CD14-positive monocyte (primary cell): ENCODE measurements around the gene QKI. TPM values are rescaled to one million over a fixed set of nuclear protein-coding genes. Genes with fewer than 3 reads are reported as not detected.

Source experiments
- DNase-seq, 3 donors: peaks; one replicate each; pipeline ENCODE4 v3.0.0-alpha.2; 2011 to 2022
- H2AFZ ChIP-seq: 2 replicates; pipeline ENCODE4 v1.6.0; 2012; ENCODE audit warnings: mild to moderate bottlenecking, low read depth, low read length, inconsistent platforms; ENCODE audit not compliant: insufficient read depth, poor library complexity, severe bottlenecking
- H3K27ac ChIP-seq, 2 donors: 1 replicate in 1 of 2; 2 replicates in 1 of 2; pipeline ENCODE4 v1.5.1; 2012 to 2013; ENCODE audit warnings: low read length in 2 of 2, control low read depth in 1 of 2, inconsistent platforms in 1 of 2, low read depth in 1 of 2, mild to moderate bottlenecking in 1 of 2
- H3K27me3 ChIP-seq, 2 donors: one replicate each; pipeline versions ENCODE4 v1.6.0 to v1.6.1; 2011 to 2013; ENCODE audit warnings: low read length in 2 of 2; ENCODE audit not compliant: control insufficient read depth in 2 of 2, insufficient read depth in 2 of 2
- H3K36me3 ChIP-seq, 2 donors: replicated peaks in 1 of 2; 1 replicate in 1 of 2; 2 replicates in 1 of 2; pipeline versions ENCODE4 v1.5.1 to v1.6.1; 2012 to 2013; ENCODE audit warnings: low read length in 2 of 2, control low read depth in 1 of 2, inconsistent platforms in 1 of 2, mild to moderate bottlenecking in 1 of 2; ENCODE audit not compliant: insufficient read depth in 2 of 2, control insufficient read depth in 1 of 2
- H3K4me1 ChIP-seq, 2 donors: 1 replicate in 1 of 2; 2 replicates in 1 of 2; pipeline versions ENCODE4 v1.5.1 to v1.6.1; 2012 to 2013; ENCODE audit warnings: low read length in 2 of 2, control low read depth in 1 of 2, inconsistent platforms in 1 of 2, mild to moderate bottlenecking in 1 of 2, moderate library complexity in 1 of 2; ENCODE audit not compliant: insufficient read depth in 2 of 2, control insufficient read depth in 1 of 2
- H3K4me2 ChIP-seq: replicated peaks from 2 replicates; pipeline ENCODE3; 2012; ENCODE audit warnings: low read length, moderate library complexity, mild to moderate bottlenecking; ENCODE audit not compliant: poor library complexity, severe bottlenecking; ENCODE audit errors: extremely low read depth
- H3K4me3 ChIP-seq, 3 experiments: fragments of 200-600 bp in 1 of 3; sonication (generic) in 1 of 3; replicated peaks in 1 of 3; 1 replicate in 2 of 3; 2 replicates in 1 of 3; pipeline ENCODE4 v1.5.1; 2011 to 2013; ENCODE audit warnings: low read length in 3 of 3, mild to moderate bottlenecking in 3 of 3, control low read depth in 2 of 3, low read depth in 2 of 3, inconsistent platforms in 1 of 3, moderate library complexity in 1 of 3
- H3K79me2 ChIP-seq: 2 replicates; pipeline ENCODE4 v1.6.0; 2012; ENCODE audit warnings: mild to moderate bottlenecking, control low read depth, inconsistent platforms, low read length, moderate library complexity; ENCODE audit not compliant: insufficient read depth
- H3K9ac ChIP-seq: 2 replicates; pipeline ENCODE4 v1.6.0; 2017; ENCODE audit warnings: low read length, mild to moderate bottlenecking; ENCODE audit not compliant: insufficient read depth, poor library complexity, severe bottlenecking
- H3K9me3 ChIP-seq, 2 donors: replicated peaks in 1 of 2; 1 replicate in 1 of 2; 2 replicates in 1 of 2; pipeline versions ENCODE4 v1.5.1 to v1.6.1; 2012 to 2013; ENCODE audit warnings: low read length in 2 of 2, control low read depth in 1 of 2; ENCODE audit not compliant: control insufficient read depth in 1 of 2, insufficient read depth in 1 of 2
- H4K20me1 ChIP-seq: 2 replicates; pipeline ENCODE4 v1.6.0; 2012; ENCODE audit warnings: mild to moderate bottlenecking, low read length, control low read depth, moderate library complexity; ENCODE audit not compliant: insufficient read depth
- H3K27ac Mint-ChIP-seq, 7 donors: one replicate each; pipeline ENCODE4 v1.8.0; 2020; ENCODE audit warnings: mild to moderate bottlenecking in 7 of 7, mixed read lengths in 7 of 7, moderate library complexity in 6 of 7, inconsistent platforms in 2 of 7
- H3K27me3 Mint-ChIP-seq, 3 donors: one replicate each; pipeline ENCODE4 v1.8.0; 2021 to 2022; ENCODE audit warnings: low read depth in 3 of 3, mild to moderate bottlenecking in 3 of 3, mixed read lengths in 3 of 3, moderate library complexity in 3 of 3, inconsistent platforms in 1 of 3
- H3K36me3 Mint-ChIP-seq, 2 donors: one replicate each; pipeline ENCODE4 v1.8.0; 2020; ENCODE audit warnings: mixed read lengths in 2 of 2, inconsistent platforms in 1 of 2, mild to moderate bottlenecking in 1 of 2
- H3K4me1 Mint-ChIP-seq: one replicate; pipeline ENCODE4 v1.8.0; 2020; ENCODE audit warnings: mild to moderate bottlenecking, mixed read lengths
- H3K4me3 Mint-ChIP-seq, 2 donors: one replicate each; pipeline ENCODE4 v1.8.0; 2020; ENCODE audit warnings: mild to moderate bottlenecking in 2 of 2, mixed read lengths in 2 of 2, moderate library complexity in 1 of 2
- H3K9me3 Mint-ChIP-seq, 7 donors: one replicate each; pipeline ENCODE4 v1.8.0; 2020 to 2022; ENCODE audit warnings: mixed read lengths in 7 of 7, mild to moderate bottlenecking in 6 of 7, moderate library complexity in 6 of 7, inconsistent platforms in 2 of 7
- WGBS: methylation state at CpG from one replicate; pipeline ENCODE4 v1.1.5; 2013; ENCODE audit warnings: missing lambda C conversion rate; ENCODE audit not compliant: insufficient coverage; 5-methylcytosine and 5-hydroxymethylcytosine counted together
- intact Hi-C, 2 donors: fragments of 100-400 bp; cut with micrococcal nuclease; formaldehyde crosslinking; loops; one replicate each; pipeline versions ENCODE4 v1.15.0 to v1.15.1; 2023
- polyA plus RNA-seq, 3 donors: library from polyadenylated mRNA; depleted of rRNA in 1 of 3; unstranded in 2 of 3; stranded (reverse) in 1 of 3; fragments of 300-500 nt in 2 of 3; fragments of >200 nt in 1 of 3; fragmentation: Illumina TruSeq in 2 of 3; gene quantifications; 1 replicate in 2 of 3; 2 replicates in 1 of 3; pipeline ENCODE4 v1.2.3, GENCODE V29; 2012 to 2021
- TF ChIP-seq, protein P1 (sequence below): fragments of 200-600 bp; IDR thresholded peaks from one replicate; pipeline ENCODE4 v1.8.0; 2022; ENCODE audit warnings: antibody characterized with exemption, mild to moderate bottlenecking

Gene QKI
- polyA plus RNA-seq, 3 donors: 24.3 to 154 (median 71.8) TPM

DNA sequence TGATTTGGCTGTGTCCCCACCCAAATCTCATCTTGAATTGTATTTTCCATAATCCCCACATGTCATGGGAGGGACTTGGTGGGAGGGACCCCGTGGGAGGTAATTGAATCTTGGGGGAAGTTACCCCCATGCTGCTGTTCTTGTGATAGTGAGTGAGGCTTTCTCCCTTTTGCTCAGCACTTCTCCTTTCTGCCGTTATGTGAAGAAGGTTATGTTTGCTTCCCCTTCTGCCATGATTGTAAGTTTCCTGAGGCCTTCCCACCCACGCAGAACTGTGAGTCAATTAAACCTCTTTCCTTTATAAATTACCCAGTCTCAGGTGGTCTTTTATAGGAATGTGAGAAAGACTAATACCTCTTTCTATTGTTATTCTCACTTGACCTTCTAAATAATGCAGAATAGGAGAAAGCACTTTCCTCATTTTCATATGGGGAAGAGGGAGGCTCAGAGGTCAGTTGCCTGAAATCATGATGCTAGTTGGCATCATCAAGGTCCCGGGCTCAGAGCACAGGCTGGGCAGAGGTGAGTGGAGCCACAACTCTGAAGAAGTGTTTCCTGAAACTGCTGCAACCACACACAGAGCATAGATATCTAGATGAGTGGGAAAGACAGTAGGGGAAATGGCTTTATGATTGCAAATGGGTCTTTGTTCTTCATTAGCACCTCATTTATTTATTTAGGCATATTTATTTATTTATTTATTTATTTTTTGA lies 191.0 kb downstream of the QKI start:
- H3K9me3 ChIP-seq: peaks cover 20 to 23% of the 10 kb centered on the region in 2 donors
- Mint-ChIP-seq H3K4me1 (no peaks in the 10 kb centered on the region), H3K36me3 (no peaks in the 10 kb centered on the region), H3K4me3 (no peak overlapping the region), H3K27ac (no peak overlapping the region), H3K9me3 (peaks cover 10 to 34% (median 25%) of the 10 kb centered on the region in 7 donors), H3K27me3 (peaks cover 9 to 20% (median 15%) of the 10 kb centered on the region in 3 donors)
- no peak overlapping the region for H3K27ac ChIP-seq
- no peaks in the 10 kb centered on the region for H3K27me3 ChIP-seq
- no peak overlapping the region for H3K4me2 ChIP-seq
- no peak overlapping the region for H2AFZ ChIP-seq
- H4K20me1 ChIP-seq: no peaks in the 10 kb centered on the region
- no peak overlapping the region for H3K9ac ChIP-seq
- intact Hi-C loops: no loop called here
- WGBS: no CpG with 5 or more reads among the region's 4 CpGs
- H3K4me1 ChIP-seq: no peaks in the 10 kb centered on the region
- H3K79me2 ChIP-seq: no peaks in the 10 kb centered on the region
- H3K4me3 ChIP-seq: no peak overlapping the region
- DNase-seq: no peak
- H3K36me3 ChIP-seq: no peaks in the 10 kb centered on the region
- TF ChIP-seq, protein P1, sequence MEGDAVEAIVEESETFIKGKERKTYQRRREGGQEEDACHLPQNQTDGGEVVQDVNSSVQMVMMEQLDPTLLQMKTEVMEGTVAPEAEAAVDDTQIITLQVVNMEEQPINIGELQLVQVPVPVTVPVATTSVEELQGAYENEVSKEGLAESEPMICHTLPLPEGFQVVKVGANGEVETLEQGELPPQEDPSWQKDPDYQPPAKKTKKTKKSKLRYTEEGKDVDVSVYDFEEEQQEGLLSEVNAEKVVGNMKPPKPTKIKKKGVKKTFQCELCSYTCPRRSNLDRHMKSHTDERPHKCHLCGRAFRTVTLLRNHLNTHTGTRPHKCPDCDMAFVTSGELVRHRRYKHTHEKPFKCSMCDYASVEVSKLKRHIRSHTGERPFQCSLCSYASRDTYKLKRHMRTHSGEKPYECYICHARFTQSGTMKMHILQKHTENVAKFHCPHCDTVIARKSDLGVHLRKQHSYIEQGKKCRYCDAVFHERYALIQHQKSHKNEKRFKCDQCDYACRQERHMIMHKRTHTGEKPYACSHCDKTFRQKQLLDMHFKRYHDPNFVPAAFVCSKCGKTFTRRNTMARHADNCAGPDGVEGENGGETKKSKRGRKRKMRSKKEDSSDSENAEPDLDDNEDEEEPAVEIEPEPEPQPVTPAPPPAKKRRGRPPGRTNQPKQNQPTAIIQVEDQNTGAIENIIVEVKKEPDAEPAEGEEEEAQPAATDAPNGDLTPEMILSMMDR: no peak

DNA sequence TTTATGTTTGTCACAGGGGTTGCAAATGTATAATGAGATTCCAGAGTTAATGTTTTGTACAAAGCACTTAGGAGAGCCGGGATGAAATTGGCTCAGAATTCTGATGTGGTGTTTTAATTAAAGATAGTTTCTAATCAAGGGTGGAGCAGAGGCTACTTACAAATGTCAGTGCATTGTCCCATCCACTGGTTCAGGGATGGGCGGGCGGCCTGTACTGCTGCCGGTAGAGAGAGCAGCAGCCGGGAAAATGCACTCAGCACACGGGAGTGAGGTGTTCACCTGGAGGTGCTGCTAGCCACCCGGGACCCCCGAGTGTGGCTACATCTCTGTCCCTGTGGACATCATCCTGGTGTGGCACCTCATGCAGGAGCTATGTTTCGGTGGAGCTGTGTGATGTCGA lies 193.3 kb downstream of the QKI start:
- Histone ChIP-seq H3K9ac (no peak overlapping the region), H3K36me3 (no peaks in the 10 kb centered on the region), H2AFZ (no peak overlapping the region), H3K4me3 (no peak overlapping the region), H3K27me3 (no peaks in the 10 kb centered on the region), H3K9me3 (peaks cover 20 to 23% of the 10 kb centered on the region in 2 donors), H3K79me2 (no peaks in the 10 kb centered on the region), H3K4me1 (no peaks in the 10 kb centered on the region), H3K27ac (no peak overlapping the region), H4K20me1 (no peaks in the 10 kb centered on the region), H3K4me2 (no peak overlapping the region)
- peak overlapping the region in 1 of 7 donors; percentile 57 for H3K27ac Mint-ChIP-seq
- WGBS: 96% methylated on average over 7 of the region's 10 CpGs
- no peak overlapping the region for H3K4me3 Mint-ChIP-seq
- no peaks in the 10 kb centered on the region for H3K4me1 Mint-ChIP-seq
- TF ChIP-seq, protein P1: no peak
- H3K9me3 Mint-ChIP-seq: peaks cover 10 to 34% (median 25%) of the 10 kb centered on the region in 7 donors
- intact Hi-C loops: no loop called here
- H3K36me3 Mint-ChIP-seq: no peaks in the 10 kb centered on the region
- DNase-seq: no peak
- H3K27me3 Mint-ChIP-seq: peaks cover 9 to 20% (median 15%) of the 10 kb centered on the region in 3 donors
